NCI-H446 treated with DMSO at 0.1 percent for 48 hours (cell line): ENCODE results near the gene ATP9B.

Experiments used
- DNase-seq: peaks from one replicate; lab custom pipeline; 2025; lab: John Stamatoyannopoulos, UW

ATP9B gene, protein sequence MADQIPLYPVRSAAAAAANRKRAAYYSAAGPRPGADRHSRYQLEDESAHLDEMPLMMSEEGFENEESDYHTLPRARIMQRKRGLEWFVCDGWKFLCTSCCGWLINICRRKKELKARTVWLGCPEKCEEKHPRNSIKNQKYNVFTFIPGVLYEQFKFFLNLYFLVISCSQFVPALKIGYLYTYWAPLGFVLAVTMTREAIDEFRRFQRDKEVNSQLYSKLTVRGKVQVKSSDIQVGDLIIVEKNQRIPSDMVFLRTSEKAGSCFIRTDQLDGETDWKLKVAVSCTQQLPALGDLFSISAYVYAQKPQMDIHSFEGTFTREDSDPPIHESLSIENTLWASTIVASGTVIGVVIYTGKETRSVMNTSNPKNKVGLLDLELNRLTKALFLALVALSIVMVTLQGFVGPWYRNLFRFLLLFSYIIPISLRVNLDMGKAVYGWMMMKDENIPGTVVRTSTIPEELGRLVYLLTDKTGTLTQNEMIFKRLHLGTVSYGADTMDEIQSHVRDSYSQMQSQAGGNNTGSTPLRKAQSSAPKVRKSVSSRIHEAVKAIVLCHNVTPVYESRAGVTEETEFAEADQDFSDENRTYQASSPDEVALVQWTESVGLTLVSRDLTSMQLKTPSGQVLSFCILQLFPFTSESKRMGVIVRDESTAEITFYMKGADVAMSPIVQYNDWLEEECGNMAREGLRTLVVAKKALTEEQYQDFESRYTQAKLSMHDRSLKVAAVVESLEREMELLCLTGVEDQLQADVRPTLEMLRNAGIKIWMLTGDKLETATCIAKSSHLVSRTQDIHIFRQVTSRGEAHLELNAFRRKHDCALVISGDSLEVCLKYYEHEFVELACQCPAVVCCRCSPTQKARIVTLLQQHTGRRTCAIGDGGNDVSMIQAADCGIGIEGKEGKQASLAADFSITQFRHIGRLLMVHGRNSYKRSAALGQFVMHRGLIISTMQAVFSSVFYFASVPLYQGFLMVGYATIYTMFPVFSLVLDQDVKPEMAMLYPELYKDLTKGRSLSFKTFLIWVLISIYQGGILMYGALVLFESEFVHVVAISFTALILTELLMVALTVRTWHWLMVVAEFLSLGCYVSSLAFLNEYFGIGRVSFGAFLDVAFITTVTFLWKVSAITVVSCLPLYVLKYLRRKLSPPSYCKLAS

DNA sequence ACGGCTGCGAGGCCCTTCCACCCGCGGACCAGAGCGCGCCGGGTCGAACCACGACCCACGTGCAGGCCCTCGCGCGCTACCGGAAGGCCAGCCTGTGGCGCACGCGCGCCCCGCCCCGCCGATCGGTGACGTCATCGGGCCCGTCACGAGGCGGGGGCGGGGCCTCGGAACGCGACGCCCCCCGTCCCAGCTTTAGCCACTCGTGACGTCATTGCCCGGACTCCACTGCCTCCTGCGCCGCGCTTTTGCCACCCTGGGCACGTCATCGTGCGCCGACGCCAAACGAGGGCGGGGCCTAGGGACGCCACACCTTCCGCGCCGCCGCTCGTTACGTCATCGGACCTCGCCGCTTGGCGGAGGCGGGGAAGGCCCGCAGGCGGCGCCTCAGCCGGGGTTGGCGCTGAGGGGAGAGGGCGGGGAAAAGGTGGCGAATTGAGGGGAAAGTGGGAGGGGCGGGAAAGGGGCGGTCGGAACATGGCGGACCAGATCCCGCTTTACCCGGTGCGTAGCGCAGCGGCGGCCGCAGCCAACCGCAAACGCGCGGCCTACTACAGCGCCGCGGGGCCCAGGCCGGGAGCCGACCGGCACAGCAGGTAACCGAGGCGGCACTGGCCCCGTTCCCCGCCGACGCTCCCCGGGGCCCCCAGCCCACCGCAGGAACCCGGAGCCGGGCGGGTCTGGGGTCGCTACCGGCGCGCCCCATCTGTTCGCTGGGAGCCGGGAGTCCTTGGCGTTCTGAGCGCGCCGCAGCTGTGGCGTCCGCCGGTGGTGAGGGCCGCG is at the start of gene ATP9B:
TSS of gene ATP9B (plus strand) at position 458 of the 780 bp plus-strand sequence. CDS start at position 475, 17 bp downstream.
- DNase-seq = peak; percentile 76

DNA sequence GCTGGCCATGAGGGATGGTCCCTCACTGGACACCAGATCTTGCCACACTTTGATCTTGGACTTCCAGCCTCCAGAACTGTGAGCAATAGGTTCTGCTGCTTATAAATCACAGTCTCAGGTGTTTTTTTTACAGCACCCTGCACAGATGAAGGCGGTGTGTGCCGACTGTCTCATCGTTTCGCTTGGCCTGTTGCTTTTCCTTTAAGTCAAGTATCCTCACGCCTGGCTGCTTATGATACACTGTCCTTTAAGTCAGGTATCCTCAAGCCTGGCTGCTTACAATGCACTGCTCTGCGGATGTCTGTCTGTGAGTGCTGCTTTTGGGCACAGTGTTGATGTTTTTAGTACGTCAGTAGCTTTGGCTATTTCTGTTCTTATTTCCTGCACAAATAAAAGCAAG is 49.3 kb upstream of the ATP9B start:
- DNase-seq = no peak

DNA sequence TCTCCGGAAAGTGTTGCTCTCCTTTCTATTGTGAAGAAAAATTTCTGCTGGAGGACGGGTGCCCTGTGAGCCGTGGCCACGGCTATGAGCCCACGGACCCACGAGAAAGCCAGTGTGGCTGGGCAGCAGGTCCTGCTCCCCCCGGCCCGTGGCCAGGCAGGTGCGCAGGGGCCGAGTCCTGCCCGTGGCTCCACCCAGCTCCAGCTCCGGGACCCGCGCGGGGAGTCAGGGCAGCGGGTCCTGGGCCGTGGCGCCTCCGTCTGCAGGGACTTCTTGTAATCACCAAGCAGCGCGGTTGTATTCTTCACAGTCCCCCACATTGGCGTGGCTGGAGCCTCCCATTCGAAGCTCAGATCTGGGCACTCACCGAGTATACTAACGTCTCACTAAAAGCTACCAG is 46.6 kb upstream of the ATP9B start:
- DNase-seq = no peak

DNA sequence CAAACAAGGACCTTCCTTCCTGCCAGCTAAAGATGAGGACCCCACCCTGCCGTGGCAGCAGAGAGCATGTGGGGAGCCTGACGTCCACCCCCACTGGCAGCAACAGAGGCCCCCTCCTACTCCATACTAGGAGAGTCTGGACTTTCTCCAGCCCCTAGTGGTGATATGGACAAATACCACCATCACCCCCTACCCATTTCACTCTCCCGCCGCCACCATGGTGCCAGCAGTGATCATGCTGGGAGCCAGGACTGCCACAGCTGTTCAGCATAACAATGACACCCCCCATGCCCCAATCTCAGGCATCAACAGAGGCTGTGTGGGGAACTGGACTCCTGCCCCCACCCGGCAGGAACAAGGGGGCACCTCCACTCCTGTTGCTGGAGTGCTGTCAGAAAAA is 42.7 kb upstream of the ATP9B start:
- no peak for DNase-seq

DNA sequence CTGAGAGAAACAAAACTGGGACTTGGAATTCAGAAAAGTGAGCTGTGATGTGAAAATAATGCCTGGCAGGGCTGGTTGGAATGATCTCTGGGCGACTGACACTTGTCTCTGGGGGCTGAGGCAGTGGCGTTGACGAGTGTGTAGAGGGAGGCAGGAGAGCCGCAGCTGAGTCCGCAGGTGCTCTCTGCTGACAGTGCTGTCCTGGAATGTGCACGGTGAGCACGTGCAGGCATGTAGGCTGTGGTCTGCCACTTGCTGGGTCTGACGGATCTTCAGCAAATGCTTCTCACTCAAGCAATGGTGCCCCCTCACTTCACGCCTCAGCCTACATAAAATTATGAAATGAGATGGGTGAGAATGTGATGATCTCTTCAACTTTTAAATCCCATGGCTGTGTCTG is 38.5 kb upstream of the ATP9B start:
- DNase-seq = no peak

DNA sequence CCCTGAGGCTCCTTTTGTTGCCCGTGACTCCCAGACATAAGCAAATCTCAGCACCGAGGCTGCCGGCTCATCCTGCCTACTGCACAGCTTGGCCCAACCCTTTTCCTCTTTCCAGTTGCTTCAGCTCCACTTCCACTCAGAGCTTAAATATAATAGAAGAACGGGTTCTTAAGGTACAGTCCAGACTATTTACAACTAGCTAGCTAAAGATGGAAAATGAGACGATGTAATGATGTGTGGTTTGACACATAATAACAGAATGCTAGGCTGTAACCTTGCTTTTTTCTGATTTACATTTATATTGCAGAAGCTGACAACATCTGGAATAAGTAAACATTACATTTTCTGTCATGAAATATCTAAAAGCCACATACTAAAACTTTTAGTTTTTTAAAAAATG is 26.9 kb upstream of the ATP9B start:
- DNase-seq = no peak

DNA sequence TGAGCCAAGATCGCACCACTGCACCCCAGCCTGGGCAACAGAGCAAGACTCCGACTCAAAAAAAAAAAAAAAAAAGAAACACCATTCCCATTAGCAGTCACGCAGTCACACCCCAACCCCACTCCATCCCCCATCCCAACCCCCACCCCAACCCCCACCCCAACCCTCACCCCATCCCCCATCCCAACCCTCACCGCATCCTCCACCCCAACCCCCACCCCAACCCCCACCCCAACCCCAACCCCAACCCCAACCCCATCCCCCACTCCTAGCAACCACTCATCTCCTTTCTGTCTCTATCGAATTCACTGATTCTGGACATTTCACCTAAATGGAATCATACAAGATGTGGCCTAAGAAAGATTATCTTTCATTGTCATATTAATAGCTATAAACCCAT is 25.9 kb upstream of the ATP9B start:
- DNase-seq = no peak

DNA sequence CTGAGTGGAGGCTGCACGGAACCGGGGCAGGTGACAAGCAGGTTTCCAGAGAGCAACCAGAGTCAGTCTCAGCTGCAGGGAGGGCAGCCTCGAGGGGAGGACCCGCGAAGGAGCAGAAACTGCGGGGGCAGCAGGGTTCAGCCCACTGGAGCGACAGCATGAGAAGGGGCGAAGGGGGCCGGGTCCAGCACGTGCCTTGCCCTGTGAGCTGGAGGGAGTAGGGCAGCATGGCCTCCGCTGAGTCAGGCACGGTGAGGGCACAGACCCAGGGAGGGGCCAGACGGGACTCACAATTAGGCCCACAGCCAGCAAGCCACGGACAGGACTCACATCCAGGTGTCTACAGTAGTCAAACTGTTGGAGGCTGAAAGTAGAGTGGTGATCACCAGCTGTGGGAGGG is 22.7 kb upstream of the ATP9B start:
- DNase-seq = no peak

DNA sequence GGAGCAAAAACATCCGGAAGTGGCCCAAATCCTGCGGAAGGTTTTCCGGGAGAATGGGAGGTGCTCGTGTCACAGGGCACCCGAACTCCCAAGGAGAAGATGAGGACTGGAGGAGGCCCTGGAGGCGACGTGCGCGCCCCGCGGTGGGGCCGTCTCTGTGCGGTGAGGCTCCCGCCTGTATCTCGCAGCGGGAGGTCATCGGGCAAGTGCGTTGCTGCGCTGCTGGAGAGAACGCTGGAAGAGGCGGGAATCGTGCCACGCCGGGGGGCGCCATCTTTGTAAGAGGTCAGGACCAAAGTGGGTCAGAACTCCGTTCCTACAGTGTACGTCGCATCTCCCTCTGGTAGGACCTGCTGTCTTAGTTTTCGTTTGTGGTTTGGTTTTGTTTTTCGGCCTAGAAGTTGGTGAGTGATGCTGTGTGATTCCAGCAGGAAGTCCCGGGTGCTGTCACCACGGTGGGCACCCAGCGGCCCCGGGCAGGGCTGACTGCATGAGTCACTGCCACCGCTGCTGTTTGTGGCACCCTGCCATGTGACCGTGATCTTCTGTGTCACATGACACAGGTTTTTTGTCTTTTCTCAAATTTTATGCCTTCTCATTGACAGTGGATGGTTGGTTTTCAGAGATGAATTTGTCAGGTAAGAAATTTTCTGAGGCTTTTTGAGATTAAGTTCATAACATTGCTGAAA is 21.5 kb upstream of the ATP9B start:
- no peak for DNase-seq

DNA sequence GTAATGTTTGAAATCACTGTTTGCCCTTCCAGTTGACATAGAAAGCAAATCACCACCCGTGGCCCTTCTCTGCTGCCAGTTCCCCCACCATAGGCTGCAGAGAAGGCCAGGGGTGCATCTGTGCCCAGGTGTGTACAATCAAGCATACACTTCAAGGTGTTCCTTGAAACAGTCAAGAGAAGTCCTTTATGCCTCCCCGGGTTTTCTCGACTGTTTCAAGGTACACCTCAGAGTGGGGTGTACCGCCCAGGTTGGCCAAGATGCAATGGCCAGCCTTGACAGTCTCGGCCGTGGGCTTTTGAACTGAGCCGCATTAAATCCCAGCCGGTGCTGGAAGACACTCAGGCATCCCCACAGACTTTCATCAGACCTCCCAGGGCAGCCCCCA is 21.0 kb upstream of the ATP9B start:
- no peak for DNase-seq

DNA sequence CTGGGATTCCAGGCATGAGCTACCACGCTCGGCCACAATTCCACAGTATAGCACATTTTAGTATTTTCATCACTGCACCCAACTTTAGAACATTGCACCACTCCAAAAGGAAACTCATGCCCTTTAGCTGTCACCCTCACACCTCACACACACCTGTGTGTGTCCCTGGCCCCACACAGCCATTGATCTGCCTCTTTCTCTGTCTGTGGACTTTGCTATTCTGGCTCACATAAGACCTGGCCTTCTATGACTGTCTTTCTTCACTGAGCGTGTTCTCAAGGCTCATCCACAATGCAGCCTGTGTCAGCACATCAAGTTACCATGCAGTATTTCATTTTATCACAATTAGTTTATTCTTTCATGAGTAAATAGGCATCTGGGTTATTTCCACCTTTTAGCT is 19.7 kb upstream of the ATP9B start:
- DNase-seq = no peak

DNA sequence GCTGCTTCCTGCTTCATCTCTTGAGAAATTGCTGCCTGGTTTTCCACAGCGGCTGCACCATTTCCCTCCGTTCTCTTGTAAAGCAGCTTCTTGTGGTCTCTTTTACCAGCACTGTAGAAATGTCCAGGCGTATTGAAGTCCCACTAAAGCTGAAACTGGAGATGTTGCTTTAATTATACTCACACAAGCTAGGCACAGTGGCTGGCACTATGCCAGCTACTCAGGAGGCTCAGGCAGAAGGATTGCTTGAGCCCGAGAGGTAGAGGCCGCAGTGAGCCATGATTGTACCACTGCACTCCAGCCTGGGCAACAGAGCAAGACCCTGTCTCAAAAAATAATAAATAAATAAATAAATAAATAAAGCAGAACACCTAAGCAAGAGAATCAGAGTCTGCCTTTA is 19.2 kb upstream of the ATP9B start:
- no peak for DNase-seq

DNA sequence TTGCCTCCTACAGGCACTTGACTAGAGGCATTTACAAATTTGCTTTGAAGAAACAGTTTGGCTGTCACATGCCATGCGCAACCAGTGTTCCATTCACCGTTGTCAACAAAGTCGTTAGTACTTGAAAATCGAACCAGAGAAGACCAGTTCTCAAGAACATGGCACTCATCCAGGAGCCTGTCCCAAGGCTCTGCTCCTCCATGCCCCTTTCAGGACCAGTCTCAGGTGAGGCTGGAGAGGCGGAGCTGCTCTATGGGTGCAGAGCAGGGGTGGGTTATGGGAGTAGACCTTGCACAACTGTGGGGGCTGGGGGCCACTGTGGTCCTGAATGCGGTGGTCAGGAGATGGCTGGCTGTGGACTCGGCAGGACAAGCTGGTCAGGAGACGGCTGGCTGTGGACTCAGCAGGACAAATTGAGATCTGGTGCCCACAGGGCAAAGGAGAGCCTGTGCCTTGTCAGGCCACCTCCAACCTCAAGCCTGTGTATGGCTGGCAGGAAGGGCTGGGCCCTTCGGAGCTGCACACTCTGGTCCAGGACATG is 12.3 kb upstream of the ATP9B start:
- DNase-seq = no peak

DNA sequence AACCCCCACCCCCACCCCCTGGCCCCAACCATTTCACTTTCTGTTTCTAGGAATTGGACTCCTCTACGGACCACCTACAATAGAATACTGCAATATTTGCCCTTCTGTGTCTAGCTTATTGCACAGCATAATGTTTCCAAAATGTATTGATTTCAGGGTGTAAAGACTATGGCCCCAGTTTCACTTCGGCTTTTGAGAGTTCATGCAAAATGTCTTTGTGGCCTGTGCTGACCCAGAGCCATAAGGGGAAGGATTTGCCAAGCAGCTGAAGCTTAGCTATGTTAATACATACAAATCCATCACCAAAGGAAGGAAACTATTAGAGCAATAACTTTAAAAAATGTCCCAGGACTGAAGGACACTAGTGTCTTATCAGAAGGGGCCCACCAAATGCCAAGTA is 11.2 kb upstream of the ATP9B start:
- DNase-seq = no peak

DNA sequence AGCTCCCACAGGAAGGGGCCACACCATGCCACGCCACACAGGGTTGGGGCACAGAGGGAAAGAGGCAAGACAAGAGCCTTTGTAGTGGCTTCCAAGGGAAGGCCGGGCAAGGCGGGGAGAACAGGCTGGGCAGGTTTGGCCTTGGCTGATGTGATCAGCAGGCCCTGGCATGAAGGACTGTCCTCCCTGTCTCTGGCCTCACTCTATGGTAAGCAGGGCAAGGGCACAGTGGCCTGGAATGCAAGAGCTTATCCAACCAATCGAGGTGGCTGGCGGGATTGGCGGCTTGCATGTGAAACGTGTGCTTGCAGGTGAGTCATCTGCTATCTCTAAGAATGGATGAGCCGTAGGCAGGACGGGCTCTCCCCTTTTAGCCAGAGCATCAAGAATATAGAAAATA is 6.4 kb upstream of the ATP9B start:
- DNase-seq = no peak

DNA sequence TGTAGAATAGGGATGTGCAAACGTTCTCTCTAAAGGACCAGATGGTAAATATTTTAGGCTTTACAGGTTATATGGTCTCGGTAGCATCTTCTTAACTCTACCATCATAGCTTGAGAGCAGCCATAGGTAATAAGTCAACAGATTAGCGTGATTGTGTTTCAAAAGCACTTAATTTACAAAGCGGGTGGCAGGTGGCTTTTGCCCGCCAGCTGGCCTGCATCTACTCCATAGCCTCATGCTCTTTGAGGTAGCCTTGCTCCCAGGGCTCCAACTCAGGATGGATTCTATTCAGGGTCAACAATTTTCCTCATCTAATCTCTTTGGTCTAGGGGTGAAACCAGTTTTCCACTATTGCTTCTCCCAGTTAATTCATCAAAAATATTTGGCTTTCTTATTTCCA is 5.0 kb upstream of the ATP9B start:
- DNase-seq = no peak

DNA sequence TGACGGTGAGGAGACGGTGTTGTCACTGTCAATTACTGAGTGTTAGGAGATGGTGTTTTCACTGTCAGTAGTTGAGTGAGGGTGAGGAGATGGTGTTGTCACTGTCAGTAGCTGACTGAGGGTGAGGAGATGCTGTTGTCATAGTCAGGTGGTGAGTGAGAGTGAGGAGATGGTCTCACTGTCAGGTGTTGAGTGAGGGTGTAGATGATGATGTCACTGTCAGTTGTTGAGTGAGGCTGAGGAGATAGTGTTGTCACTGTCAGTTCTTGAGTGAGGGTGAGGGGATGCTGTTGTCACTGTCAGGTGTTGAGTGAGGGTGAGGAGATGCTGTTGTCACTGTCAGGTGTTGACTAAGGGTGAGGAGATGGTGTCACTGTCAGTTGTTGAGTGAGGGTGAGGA is 3.4 kb upstream of the ATP9B start:
- DNase-seq = no peak

DNA sequence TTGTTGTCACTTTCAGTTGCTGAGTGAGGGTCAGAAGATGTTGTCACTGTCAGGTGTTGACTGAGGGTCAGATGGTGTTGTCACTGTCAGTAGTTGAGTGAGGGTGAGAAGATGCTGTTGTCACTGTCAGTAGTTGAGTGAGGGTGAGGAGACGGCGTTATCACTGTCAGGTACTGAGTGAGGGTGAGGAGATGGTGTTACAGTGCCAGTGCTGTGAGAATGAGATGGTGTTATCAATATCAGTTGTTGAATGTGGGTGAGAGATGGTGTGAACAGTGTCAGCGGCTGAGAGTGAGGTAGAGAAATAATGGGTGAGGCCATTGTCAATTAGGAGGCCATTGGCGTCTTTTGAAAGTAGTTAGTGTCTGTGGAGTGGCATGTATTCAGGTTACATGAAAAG is 1.6 kb upstream of the ATP9B start:
- DNase-seq = no peak

DNA sequence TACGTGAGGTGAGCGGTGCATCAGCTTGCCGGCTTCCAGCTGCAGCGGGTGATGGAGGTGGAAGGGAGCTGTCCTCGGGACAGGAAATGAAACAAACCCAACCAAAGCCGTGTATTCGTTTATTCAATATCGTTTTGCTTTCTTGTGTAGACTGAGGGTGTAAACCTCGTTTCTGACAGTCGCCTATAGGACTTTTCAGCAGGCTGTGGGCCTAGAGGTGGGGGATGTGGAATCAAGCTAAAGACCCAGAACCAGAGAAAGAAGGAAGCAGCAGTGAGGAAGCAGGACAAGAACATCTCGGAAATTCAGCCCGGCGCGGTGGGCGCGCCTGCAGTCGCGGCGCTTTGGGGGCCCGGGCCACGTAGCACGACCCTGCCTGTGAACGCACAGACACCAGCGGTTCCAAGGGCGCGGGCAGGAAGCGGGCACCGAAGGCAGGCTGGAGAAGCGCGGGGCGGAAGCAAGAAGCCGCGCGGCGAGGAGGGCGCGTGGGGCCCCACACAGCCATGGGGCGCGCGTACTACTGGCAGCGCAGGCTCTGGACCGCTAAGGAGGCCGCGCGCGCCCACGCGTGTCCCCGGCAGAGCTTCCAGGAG is 755 bp upstream of the ATP9B start:
- no peak for DNase-seq

DNA sequence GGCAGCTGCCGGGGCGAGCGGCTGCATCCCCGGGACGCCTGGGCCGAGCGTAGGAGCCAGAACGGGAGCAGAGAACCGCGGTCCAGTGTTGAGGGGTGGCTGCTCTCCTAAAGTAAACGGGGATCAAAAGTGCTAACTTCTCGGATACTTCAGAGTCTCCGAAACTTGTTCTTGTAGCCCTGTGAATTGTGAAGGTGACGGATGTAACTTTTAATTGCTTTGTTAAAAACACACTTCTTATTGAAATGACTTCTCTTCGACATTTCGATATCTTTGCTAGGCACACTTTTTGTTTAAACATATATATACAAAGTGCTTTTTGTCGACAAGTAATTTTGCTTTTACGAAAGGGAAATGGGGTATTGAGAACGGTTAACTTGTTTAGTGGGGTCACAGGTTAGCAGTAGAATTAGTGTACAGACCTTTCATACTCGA is 540 bp downstream of the ATP9B start:
- no peak for DNase-seq

DNA sequence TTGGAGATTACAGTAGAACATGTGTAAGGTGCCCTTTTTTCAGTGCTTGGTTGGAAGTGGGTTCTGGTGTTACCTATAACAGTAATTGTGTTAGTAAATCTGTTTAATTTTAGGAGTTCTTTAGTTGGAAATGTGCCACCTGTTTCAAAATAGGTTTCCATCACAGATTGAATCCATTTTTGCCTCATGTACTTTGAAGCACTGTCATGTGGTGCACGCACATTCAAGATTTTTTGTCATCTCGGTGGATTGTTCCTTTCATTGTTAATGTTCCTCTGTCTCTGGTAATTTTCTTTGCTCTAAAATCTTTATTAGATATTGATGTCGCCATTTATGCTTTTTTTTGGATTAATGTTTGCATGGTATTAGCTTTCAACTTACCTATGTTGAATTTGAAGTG is 1.3 kb downstream of the ATP9B start:
- no peak for DNase-seq
